Measurements from ENCODE around the gene BRAF.

DNA sequence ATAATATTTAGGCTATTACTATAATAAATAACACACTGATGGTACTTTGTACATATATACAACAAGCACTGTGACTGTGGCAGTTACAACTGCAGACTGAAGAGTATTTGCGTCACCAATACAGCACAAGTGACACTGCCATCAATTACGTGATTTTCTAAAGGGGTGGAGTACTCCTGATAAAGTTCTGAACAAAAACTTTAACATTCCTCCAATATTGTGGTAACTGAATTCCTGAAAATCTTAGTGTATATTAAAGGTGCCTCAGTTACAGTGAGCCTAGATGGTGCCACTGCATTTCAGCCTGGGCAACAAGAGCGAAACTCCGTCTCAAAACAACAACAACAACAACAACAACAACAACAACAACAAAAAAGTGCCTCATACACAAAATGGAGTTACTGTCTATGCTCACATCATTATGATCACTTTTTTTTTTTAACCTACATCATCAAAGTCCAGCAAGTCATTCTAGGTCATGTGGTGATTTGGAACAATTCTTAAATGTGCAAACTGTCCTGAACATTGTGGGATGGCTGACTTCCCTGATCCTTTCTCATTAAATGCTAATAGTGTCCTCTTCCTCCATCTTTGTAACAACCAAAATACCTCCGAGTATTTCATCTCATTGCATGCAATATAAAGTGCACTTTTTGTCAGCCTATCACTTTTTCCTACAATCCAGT, 15.1 kb downstream of the BRAF start:
- no peak for TF ChIP-seq POLR2AphosphoS5 (IDR thresholded peaks at IDR 0.05)
- TF ChIP-seq, protein P1, sequence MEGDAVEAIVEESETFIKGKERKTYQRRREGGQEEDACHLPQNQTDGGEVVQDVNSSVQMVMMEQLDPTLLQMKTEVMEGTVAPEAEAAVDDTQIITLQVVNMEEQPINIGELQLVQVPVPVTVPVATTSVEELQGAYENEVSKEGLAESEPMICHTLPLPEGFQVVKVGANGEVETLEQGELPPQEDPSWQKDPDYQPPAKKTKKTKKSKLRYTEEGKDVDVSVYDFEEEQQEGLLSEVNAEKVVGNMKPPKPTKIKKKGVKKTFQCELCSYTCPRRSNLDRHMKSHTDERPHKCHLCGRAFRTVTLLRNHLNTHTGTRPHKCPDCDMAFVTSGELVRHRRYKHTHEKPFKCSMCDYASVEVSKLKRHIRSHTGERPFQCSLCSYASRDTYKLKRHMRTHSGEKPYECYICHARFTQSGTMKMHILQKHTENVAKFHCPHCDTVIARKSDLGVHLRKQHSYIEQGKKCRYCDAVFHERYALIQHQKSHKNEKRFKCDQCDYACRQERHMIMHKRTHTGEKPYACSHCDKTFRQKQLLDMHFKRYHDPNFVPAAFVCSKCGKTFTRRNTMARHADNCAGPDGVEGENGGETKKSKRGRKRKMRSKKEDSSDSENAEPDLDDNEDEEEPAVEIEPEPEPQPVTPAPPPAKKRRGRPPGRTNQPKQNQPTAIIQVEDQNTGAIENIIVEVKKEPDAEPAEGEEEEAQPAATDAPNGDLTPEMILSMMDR (IDR thresholded peaks at IDR 0.05): no peak
